Ishikawa (cell line): Measurements from ENCODE around the gene SRA1.

Source experiments
- CEBPB ChIP-seq: IDR thresholded peaks from 2 replicates; pipeline ENCODE4 v1.6.1; 2012
- CREB1 ChIP-seq: IDR thresholded peaks from 2 replicates; pipeline ENCODE4 v1.6.1; 2012; ENCODE audit warnings: low read depth
- EGR1 ChIP-seq: IDR thresholded peaks from 2 replicates; pipeline ENCODE4 v1.6.1; 2012
- EP300 ChIP-seq: IDR thresholded peaks from 2 replicates; pipeline ENCODE4 v1.6.1; 2012; ENCODE audit warnings: borderline replicate concordance
- FOXM1 ChIP-seq: IDR thresholded peaks from 2 replicates; pipeline ENCODE4 v1.6.1; 2012; ENCODE audit warnings: low read depth, borderline replicate concordance
- MAX ChIP-seq: IDR thresholded peaks from 2 replicates; pipeline ENCODE4 v1.6.1; 2012
- NFIC ChIP-seq: IDR thresholded peaks from 2 replicates; pipeline ENCODE4 v1.6.1; 2012
- RAD21 ChIP-seq: IDR thresholded peaks from 2 replicates; pipeline ENCODE4 v1.6.1; 2012; ENCODE audit warnings: low read depth
- REST ChIP-seq: IDR thresholded peaks from 2 replicates; pipeline ENCODE4 v1.6.1; 2012; ENCODE audit warnings: low read depth, mild to moderate bottlenecking
- TAF1 ChIP-seq: IDR thresholded peaks from 2 replicates; pipeline ENCODE4 v1.6.1; 2012; ENCODE audit warnings: low read depth, mild to moderate bottlenecking
- TCF12 ChIP-seq: IDR thresholded peaks from 2 replicates; pipeline ENCODE4 v1.6.1; 2012; ENCODE audit warnings: low read depth
- TEAD4 ChIP-seq: IDR thresholded peaks from 2 replicates; pipeline ENCODE4 v1.6.1; 2012
- USF1 ChIP-seq: IDR thresholded peaks from 2 replicates; pipeline ENCODE4 v1.6.1; 2012
- YY1 ChIP-seq: IDR thresholded peaks from 2 replicates; pipeline ENCODE4 v1.6.1; 2012; ENCODE audit warnings: low read depth
- ZBTB7A ChIP-seq: IDR thresholded peaks from 2 replicates; pipeline ENCODE4 v1.6.1; 2012; ENCODE audit warnings: low read depth

Gene SRA1

GRCh38 chr5:140547508-140548299 is 9.6 kb downstream of the SRA1 start, which contains the start of gene EIF4EBP3:
EIF4EBP3 (plus strand) TSS chr5:140547662; CDS start chr5:140547738, 76 bp downstream.
- peak; percentile 93 for TF ChIP-seq USF1
- TF ChIP-seq ZBTB7A: 0 out of 2 replicates have a peak, but pooled peaks have one; percentile 42
- peak; percentile 99 for TF ChIP-seq MAX
- peak; percentile 11; the same call in 1 of the 2 replicates for TF ChIP-seq TCF12
- peak; percentile 16; the same call in 1 of the 2 replicates for TF ChIP-seq TEAD4
- TF ChIP-seq NFIC: peak; percentile 78
- TF ChIP-seq CREB1: peak; percentile 65
- TF ChIP-seq TAF1: no peak
- TF ChIP-seq RAD21: peak; percentile 8; the same call in 1 of the 2 replicates
- no peak for TF ChIP-seq EGR1

GRCh38 chr5:140546851-140547507 is 10.3 kb downstream of the SRA1 start:
- TF ChIP-seq ZBTB7A: no peak
- no peak for TF ChIP-seq EGR1
- no peak for TF ChIP-seq EP300
- no peak for TF ChIP-seq TEAD4
- TF ChIP-seq RAD21: no peak
- no peak for TF ChIP-seq FOXM1
- no peak for TF ChIP-seq REST
- TF ChIP-seq MAX: no peak
- TF ChIP-seq CEBPB: no peak
- no peak for TF ChIP-seq NFIC
- TF ChIP-seq USF1: no peak
- TF ChIP-seq TAF1: no peak
- no peak for TF ChIP-seq TCF12
- no peak for TF ChIP-seq CREB1
- TF ChIP-seq YY1: no peak

- TF ChIP-seq NFIC (no peak), USF1 (no peak), CEBPB (no peak), CREB1 (no peak), YY1 (no peak), RAD21 (no peak), ZBTB7A (no peak)
Observed at GRCh38 chr5:140545606-140546005, 11.7 kb downstream of the SRA1 start.

- TF ChIP-seq EGR1 (no peak), RAD21 (no peak), EP300 (no peak), TCF12 (no peak), MAX (no peak)
Observed at GRCh38 chr5:140544986-140545385, 12.3 kb downstream of the SRA1 start.

- TF ChIP-seq EP300 (no peak), TEAD4 (no peak), EGR1 (no peak), MAX (no peak), NFIC (no peak), RAD21 (no peak), TAF1 (no peak), ZBTB7A (no peak), CREB1 (no peak), FOXM1 (no peak), TCF12 (no peak), REST (no peak), USF1 (no peak)
Observed at GRCh38 chr5:140542972-140543371, 14.3 kb downstream of the SRA1 start.
